Kidney epithelial cell (primary cell): Measurements from ENCODE around the gene CCNF. TPM values are rescaled to one million over a fixed set of nuclear protein-coding genes. Genes with fewer than 3 reads are reported as not detected.

ENCODE experiments used
- DNase-seq: peaks from one replicate; pipeline ENCODE4 v3.0.0-alpha.2; 2010; ENCODE audit warnings: low read depth
- H3K27me3 ChIP-seq: 2 replicates; pipeline ENCODE4 v1.6.0; 2011; ENCODE audit warnings: low read length; ENCODE audit not compliant: control insufficient read depth, insufficient read depth
- H3K36me3 ChIP-seq: 2 replicates; pipeline ENCODE4 v1.5.1; 2011; ENCODE audit warnings: low read length; ENCODE audit not compliant: control insufficient read depth, insufficient read depth
- H3K4me3 ChIP-seq: 2 replicates; pipeline ENCODE4 v1.5.1; 2011; ENCODE audit warnings: low read depth, mild to moderate bottlenecking, control low read depth, low read length
- CTCF ChIP-seq: IDR thresholded peaks from 2 replicates; pipeline ENCODE4 v1.5.1; 2011; ENCODE audit warnings: mild to moderate bottlenecking, moderate library complexity, low read length, control low read depth, inconsistent platforms; ENCODE audit not compliant: insufficient read depth, poor library complexity, severe bottlenecking
- total RNA-seq: library from RNA; depleted of rRNA; stranded (reverse); fragments of >200 nt; gene quantifications from 2 replicates; pipeline ENCODE4 v1.2.3, GENCODE V29; 2015

Gene CCNF
- total RNA-seq, 1 donor from 2014 or later, result 7.4 TPM

DNA sequence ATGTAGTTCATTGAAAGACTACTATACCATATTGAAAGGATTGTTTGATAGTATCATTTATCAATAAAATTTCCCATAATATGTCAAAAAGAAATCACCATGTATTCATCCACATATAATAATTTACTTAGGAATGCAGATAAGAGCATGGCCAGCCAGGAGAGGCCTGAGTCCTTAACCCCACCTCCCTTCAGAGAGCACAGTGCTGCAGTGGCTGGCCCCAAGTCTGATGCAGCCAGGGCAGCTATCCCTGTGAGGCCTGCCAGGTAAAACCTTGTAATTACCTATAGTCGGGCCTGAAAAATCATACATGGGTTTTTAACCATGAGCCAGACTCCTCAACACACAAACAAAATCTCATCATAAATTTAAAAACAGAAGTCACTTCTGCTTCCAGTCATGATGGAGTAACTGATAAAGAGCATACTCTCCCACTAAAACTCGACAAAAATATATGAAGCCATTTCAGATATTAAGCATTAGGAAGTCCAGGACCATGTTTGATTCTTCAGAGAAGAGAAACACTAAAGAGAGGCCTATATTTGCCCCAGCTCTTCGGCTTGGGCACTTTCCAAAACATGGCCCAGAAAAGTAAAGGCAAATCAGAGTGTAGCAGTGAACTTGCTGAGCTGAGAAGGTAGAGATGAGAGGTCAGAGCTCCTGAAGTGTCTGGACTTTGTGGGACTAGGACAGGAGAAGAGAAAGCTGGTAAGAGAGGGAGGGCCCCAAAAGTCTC, 40.9 kb upstream of the CCNF start:
- TF ChIP-seq CTCF, result no peak
- H3K4me3 ChIP-seq, result no peak overlapping the region
- no peaks in the 10 kb centered on the region for H3K36me3 ChIP-seq
- no peaks in the 10 kb centered on the region for H3K27me3 ChIP-seq
- DNase-seq, result no peak

DNA sequence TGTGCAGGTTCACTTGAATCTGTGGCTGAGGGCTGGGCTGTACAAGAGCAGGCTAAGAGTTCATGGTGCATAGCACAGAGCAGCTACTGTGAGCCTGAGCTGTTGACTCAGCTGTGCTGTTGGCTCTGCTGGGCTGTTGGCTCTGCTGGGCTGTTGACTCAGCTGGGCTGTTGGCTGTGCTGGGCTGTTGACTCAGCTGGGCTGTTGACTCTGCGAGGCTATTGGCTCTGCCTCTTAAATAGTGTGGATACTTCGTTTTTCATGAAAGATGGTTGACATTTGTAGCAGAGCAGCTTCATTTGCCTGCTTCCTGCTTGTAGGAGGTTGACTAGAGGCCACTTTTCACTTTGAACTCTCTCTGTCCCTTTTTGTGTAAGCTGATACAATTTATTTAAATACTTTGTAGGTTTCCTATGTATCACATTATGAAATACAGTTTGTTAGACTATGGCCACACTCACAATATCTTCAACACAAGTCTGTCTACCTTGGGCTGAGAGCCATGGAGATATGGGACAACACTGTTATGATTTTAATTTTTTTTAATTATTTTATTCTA, 40.3 kb upstream of the CCNF start:
- Histone ChIP-seq H3K27me3 (no peaks in the 10 kb centered on the region), H3K4me3 (no peak overlapping the region)
- peak; percentile 56 for DNase-seq

DNA sequence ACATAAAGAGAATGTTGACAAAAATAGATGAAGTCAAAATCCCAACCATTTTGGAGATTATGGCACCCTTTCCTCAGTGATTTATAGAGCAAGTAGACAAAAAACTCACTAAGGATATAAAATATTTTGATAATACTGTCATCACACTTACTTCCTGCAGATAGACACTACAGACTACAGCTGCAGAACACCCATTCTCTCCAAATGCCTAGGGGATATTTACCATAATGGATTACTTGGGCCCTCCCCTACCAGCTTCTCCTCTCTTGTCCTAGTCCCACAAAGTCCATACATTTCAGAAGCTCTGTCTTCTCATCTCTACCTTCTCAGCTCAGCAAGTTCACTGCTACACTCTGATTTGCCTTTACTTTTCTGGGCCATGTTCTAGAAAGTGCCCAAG, 37.2 kb upstream of the CCNF start:
- DNase-seq, result no peak
- no peak overlapping the region for H3K4me3 ChIP-seq
- no peak for TF ChIP-seq CTCF
- H3K36me3 ChIP-seq, result no peaks in the 10 kb centered on the region
- H3K27me3 ChIP-seq, result no peaks in the 10 kb centered on the region

More for the DNA sequence above, 40.3 kb upstream of the CCNF start:
- TF ChIP-seq CTCF, result no peak
- H3K36me3 ChIP-seq, result no peaks in the 10 kb centered on the region

DNA sequence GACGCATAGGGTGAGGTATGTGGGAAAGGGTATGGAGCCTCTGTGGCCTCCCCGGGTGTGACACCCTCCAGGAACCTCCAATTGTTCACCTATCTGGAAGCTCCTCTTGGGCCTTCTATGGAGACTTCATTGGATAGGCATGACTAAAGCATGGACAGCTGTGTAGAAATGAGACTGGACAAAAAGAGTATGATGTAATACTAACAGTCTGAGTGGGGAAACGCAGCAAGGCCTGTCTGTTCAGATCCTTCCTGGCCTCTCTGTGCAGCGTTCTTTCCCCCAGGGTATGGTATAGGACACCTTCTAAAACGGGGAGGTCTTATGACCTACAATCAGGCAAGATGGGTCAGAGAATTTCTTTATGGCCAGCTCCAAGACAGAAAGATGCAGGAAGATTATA, 30.7 kb upstream of the CCNF start:
- TF ChIP-seq CTCF, result no peak
- Histone ChIP-seq H3K36me3 (no peaks in the 10 kb centered on the region), H3K4me3 (no peak overlapping the region), H3K27me3 (no peaks in the 10 kb centered on the region)
- DNase-seq, result no peak

DNA sequence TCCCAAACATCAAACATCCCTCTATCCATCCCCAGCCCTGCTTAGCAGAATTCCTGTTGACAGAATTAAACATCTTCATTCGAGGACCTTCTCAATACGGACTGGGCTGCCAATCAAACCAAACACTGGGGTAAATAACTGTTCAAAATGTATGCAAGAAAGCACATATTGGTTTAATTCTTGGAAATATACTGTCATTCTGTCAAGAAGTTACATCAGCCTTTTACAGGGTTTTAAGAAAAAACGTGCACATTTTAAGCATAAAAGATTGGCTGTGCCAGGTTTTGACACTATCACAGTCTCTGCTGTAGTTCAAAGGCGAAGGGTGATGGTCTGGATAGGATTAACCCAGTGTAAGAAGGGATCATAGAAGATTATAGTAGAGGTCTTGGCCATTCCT, 25.1 kb upstream of the CCNF start:
- DNase-seq, result no peak
- Histone ChIP-seq H3K36me3 (no peaks in the 10 kb centered on the region), H3K27me3 (no peaks in the 10 kb centered on the region), H3K4me3 (no peak overlapping the region)
- no peak for TF ChIP-seq CTCF

- TF ChIP-seq CTCF, result no peak
- Histone ChIP-seq H3K4me3 (no peak overlapping the region), H3K36me3 (no peaks in the 10 kb centered on the region), H3K27me3 (peaks cover 3% of the 10 kb centered on the region)
- no peak for DNase-seq
Observed at GRCh38 chr16:2415085-2415484, 14.2 kb upstream of the CCNF start.
